ENCODE measurements around the gene INPP5A. TPM values are rescaled to one million over a fixed set of nuclear protein-coding genes. Genes with fewer than 3 reads are reported as not detected.

The INPP5A gene
- total and polyA plus RNA-seq, 2 of the 13 experiments (the other 11 are each of a cell fraction or from before 2014, with no cell fraction given) = 17.5 to 37.9 TPM

- no peak for TF ChIP-seq MIXL1 (CRISPR knock-in tag; IDR thresholded peaks at IDR 0.05)
- TF ChIP-seq ZBTB21 (CRISPR knock-in tag; IDR thresholded peaks at IDR 0.05) = no peak
- TF ChIP-seq POLR2AphosphoS5 (IDR thresholded peaks at IDR 0.05; ENCODE audit: low read depth, low read length) = no peak
- TF ChIP-seq AGO1 (IDR thresholded peaks at IDR 0.05; ENCODE audit: low read depth, low read length, poor library complexity, severe bottlenecking) = no peak
- no peak for TF ChIP-seq SIX1 (CRISPR knock-in tag; IDR thresholded peaks at IDR 0.05; ENCODE audit: borderline replicate concordance)
- TF ChIP-seq REPIN1 (CRISPR knock-in tag; IDR thresholded peaks at IDR 0.05; ENCODE audit: borderline replicate concordance, low read depth) = no peak
- no peak for TF ChIP-seq ZIK1 (CRISPR knock-in tag; IDR thresholded peaks at IDR 0.05; ENCODE audit: borderline replicate concordance, low read depth)
- no peak for TF ChIP-seq GZF1 (CRISPR knock-in tag; IDR thresholded peaks at IDR 0.05)
Observed at GRCh38 chr10:132648072-132648850, 110.7 kb downstream of the INPP5A start (continued).

- ChIA-PET CTCF (ENCODE audit: low intra/inter-chr PET ratio, low total read pairs) (no interaction called here), POLR2A (no interaction called here)
- 97% methylated on average over 20 of the region's 20 CpGs for WGBS (ENCODE audit: low lambda C conversion rate)
- TF ChIP-seq, protein P1, sequence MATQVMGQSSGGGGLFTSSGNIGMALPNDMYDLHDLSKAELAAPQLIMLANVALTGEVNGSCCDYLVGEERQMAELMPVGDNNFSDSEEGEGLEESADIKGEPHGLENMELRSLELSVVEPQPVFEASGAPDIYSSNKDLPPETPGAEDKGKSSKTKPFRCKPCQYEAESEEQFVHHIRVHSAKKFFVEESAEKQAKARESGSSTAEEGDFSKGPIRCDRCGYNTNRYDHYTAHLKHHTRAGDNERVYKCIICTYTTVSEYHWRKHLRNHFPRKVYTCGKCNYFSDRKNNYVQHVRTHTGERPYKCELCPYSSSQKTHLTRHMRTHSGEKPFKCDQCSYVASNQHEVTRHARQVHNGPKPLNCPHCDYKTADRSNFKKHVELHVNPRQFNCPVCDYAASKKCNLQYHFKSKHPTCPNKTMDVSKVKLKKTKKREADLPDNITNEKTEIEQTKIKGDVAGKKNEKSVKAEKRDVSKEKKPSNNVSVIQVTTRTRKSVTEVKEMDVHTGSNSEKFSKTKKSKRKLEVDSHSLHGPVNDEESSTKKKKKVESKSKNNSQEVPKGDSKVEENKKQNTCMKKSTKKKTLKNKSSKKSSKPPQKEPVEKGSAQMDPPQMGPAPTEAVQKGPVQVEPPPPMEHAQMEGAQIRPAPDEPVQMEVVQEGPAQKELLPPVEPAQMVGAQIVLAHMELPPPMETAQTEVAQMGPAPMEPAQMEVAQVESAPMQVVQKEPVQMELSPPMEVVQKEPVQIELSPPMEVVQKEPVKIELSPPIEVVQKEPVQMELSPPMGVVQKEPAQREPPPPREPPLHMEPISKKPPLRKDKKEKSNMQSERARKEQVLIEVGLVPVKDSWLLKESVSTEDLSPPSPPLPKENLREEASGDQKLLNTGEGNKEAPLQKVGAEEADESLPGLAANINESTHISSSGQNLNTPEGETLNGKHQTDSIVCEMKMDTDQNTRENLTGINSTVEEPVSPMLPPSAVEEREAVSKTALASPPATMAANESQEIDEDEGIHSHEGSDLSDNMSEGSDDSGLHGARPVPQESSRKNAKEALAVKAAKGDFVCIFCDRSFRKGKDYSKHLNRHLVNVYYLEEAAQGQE (IDR thresholded peaks at IDR 0.05; ENCODE audit: borderline replicate concordance in 1 of 2, low read depth in 1 of 2, low read length in 2 of 2) = no peak
- no peak for TF ChIP-seq IRF1 (CRISPR knock-in tag; IDR thresholded peaks at IDR 0.05; ENCODE audit: low read depth)
- no peak for TF ChIP-seq MAFG (CRISPR knock-in tag; IDR thresholded peaks at IDR 0.05)
- no peak for TF ChIP-seq GABPB1 (CRISPR knock-in tag; IDR thresholded peaks at IDR 0.05)
- TF ChIP-seq ZNF317 (CRISPR knock-in tag; IDR thresholded peaks at IDR 0.05) = no peak
- TF ChIP-seq GRHL1 (CRISPR knock-in tag; conservative IDR thresholded peaks at IDR 0.05) = no peak
Observed at GRCh38 chr10:132648851-132649528, 111.4 kb downstream of the INPP5A start.

More at GRCh38 chr10:132648851-132649528, 111.4 kb downstream of the INPP5A start:
- intact Hi-C loops (cut with micrococcal nuclease; ENCODE audit: unreplicated experiment) = loop anchor here (5.0 kb wide), 1 partner anchor 348 kb away; no protein-coding TSS in a partner anchor
- H3K4me2 ChIP-seq (ENCODE audit: low read depth, low read length) = no peak overlapping the region
- no peak overlapping the region for H3K4me3 ChIP-seq (replicated peaks in 1 of 3; ENCODE audit: insufficient read depth in 1 of 3, low read depth in 2 of 3, low read length in 3 of 3)
- no peaks in the 10 kb centered on the region for H3K27me3 ChIP-seq (ENCODE audit: control insufficient read depth in 1 of 2, insufficient read depth in 2 of 2, low read length in 2 of 2)
- no peak overlapping the region for H3K27ac ChIP-seq (ENCODE audit: extremely low read length, insufficient read depth, low read length)
- no peak for ATAC-seq
- no TSS peak for BruUV-seq (replicated peaks)
- no peak for DNase-seq (ENCODE audit: low spot score)
- in situ Hi-C loops (cut with HindIII; ENCODE audit: extremely low pct_ligation_motif_present, low pct_unique_long_range_greater_than_20kb) = no loop called here
- no peaks in the 10 kb centered on the region for H3K4me1 ChIP-seq (ENCODE audit: insufficient read depth, low read length)
- no peaks in the 10 kb centered on the region; a peak in 1 of 5 replicates for H3K36me3 ChIP-seq (replicated peaks in 1 of 2; ENCODE audit: control insufficient read depth in 1 of 2, insufficient read depth in 2 of 2, low read length in 2 of 2)
- H3K9me3 ChIP-seq (ENCODE audit: low read length) = no peaks in the 10 kb centered on the region
- H3K79me2 ChIP-seq (ENCODE audit: insufficient read depth, low read length) = no peaks in the 10 kb centered on the region
- H2AFZ ChIP-seq (ENCODE audit: low read length) = no peak overlapping the region
- peaks cover 4% of the 10 kb centered on the region; the same call in 1 of the 2 replicates for H4K20me1 ChIP-seq (ENCODE audit: insufficient read depth, low read length)
- no peak overlapping the region for H3K9ac ChIP-seq (ENCODE audit: insufficient read depth, low read depth, low read length)
- FAIRE-seq = no peak

All from HepG2 (cell line).